HG03565 (cell line): ENCODE results near the gene PLEKHO2.
"Not testable (repeated sequence)": the region's sequence is repeated elsewhere in the genome, so short reads cannot be mapped to it uniquely, and the experiment has no call there.

Source experiments
- ATAC-seq: cut with Tn5 transposase; IDR thresholded peaks from one replicate; pipeline ENCODE4 v1.9.1; 2021; ENCODE audit warnings: mild to moderate bottlenecking, moderate library complexity; ENCODE audit not compliant: unreplicated experiment

The PLEKHO2 gene, protein sequence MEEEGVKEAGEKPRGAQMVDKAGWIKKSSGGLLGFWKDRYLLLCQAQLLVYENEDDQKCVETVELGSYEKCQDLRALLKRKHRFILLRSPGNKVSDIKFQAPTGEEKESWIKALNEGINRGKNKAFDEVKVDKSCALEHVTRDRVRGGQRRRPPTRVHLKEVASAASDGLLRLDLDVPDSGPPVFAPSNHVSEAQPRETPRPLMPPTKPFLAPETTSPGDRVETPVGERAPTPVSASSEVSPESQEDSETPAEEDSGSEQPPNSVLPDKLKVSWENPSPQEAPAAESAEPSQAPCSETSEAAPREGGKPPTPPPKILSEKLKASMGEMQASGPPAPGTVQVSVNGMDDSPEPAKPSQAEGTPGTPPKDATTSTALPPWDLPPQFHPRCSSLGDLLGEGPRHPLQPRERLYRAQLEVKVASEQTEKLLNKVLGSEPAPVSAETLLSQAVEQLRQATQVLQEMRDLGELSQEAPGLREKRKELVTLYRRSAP

DNA sequence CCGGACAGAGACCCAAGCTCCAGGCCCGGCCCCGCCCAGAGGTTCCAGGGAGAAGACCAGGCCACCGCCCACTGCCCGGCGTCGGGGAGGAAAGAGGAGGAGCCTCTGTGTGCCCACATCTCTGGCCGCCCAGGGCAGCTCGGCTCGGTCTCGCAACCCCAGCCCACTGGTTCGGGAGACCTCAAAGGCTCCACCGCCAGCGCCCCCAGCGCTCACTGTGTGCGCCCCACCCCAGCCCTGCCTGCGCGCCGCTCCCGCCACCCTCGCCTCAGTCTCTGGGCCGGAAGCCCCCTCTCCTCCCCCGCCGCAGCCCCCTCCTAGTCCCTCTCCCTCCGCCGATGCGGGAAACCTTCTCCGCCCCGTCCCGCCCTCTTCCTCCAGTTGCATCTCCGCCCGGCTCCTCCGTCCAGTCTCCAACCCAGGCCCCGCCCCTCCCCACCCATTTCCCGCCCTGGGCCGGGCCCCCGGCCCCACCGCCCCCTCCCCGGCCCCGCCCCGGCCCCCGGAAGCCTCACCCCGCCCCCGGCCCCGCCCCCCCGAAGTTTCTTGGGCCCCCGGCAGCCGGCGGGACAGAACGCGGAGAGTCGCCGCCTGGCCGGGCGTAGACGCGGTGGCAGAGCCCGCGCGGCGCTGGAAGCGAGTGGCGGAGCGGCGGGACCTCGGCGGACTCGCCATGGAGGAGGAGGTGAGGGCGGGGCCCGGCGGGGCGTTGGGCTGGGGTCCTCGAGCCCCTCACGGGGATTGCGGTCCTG, at the start of gene PLEKHO2:
Gene PLEKHO2, plus strand, starts transcription at position 572 of the 752 bp plus-strand sequence. Its CDS starts 102 bp downstream, at position 674.
- ATAC-seq, result peak; percentile 44

DNA sequence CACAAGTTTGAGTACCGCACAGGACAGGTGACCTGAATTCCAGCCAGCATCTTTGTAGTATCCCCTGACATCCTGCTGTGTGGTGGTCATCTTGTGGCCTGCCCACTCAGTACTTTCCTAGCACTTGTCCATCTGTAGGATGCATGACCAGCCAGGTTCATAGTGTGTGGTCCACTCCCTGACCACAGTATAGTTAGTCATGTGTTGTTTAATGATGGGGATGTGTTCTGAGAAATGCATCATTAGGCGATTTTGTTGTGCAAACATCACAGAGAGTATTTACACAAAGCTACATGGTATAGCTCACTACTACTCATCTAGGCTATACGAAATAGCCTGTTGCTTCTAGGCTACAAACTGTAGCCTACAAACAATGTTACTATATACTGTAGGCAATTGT, 49.4 kb upstream of the PLEKHO2 start:
- ATAC-seq, result no peak

DNA sequence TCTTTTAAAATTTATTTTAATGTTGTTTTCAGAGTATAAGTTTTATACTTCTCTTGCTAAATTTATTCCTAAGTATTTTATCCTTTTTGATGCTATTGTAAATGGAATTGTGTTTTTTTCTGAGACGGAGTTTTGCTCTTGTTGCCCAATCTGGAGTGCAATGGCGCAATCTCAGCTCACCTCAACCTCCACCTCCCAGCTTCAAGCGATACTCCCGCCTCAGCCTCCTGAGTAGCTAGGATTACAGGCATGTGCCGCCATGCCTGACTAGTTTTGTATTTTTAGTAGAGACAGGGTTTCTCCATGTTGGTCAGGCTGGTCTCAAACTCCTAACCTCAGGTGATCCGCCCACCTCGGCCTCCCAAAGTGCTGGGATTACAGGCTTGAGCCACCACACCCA, 46.4 kb upstream of the PLEKHO2 start:
- not testable (repeated sequence) for ATAC-seq

DNA sequence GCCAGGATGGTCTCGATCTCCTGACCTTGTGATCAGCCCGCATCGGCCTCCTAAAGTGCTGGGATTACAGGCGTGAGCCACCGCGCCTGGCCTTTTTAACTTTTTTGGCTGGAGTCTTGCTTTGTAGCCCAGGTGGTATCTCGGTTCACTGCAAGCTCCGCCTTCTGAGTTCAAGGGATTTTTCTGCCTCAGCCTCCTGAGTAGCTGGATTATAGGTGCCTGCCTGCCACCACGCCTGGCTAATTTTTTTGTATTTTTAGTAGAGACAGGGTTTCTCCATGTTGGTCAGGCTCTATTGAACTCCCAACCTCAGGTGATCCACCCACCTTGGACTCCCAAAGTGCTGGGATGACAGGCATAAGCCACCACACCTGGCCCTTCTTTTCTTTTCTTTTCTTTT, 45.8 kb upstream of the PLEKHO2 start:
- ATAC-seq, result not testable (repeated sequence)

DNA sequence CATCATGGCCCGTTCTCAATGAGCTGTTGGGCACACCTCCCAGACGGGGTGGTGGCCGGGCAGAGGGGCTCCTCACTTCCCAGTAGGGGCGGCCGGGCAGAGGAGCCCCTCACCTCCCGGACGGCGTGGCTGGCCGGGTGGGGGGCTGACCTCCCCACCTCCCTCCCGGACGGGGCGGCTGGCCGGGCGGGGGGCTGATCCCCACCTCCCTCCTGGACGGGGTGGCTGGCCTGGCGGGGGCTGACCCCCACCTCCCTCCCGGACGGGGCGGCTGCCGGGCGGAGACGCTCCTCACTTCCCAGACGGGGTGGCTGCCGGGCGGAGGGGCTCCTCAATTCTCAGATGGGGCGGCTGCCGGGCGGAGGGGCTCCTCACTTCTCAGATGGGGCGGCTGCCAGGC, 42.8 kb upstream of the PLEKHO2 start:
- ATAC-seq, result not testable (repeated sequence)

DNA sequence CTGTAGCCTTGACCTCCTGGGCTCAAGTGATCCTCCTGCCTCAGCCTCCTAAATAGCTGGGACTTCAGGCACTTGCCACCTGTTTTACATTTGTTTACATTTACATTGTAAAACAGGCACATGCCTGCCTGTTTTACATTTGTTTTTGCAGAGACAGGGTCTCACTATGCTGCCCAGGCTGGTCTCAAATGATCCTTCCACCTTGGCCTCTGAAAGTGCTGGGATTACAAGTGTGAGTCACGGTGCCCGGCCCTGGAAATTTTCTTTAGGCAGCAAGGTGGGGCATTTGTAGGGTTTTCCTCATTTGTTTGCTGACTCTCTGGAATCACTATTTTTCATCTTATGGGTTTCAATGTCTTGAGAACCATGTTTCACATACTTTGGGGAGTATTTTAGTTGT, 41.2 kb upstream of the PLEKHO2 start:
- no peak for ATAC-seq

DNA sequence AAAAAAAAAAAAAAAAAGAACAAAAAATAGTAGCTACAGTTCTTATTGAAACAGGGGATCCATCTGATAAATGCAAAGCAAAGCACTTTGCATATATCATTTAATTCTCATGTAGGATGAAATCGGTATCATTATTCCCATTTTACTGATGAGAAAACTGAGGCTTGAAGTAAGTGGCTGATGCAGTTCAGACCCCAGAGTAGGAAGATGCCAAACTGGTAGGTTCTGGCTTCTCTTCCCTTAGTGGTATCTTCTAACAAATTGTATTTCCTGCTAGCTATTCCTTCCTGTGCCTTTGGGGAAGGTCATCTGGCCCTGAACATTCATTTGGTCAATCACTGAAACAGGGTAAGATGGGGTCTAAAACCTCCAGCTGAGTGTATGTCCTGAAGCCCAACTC, 38.2 kb upstream of the PLEKHO2 start:
- no peak for ATAC-seq

DNA sequence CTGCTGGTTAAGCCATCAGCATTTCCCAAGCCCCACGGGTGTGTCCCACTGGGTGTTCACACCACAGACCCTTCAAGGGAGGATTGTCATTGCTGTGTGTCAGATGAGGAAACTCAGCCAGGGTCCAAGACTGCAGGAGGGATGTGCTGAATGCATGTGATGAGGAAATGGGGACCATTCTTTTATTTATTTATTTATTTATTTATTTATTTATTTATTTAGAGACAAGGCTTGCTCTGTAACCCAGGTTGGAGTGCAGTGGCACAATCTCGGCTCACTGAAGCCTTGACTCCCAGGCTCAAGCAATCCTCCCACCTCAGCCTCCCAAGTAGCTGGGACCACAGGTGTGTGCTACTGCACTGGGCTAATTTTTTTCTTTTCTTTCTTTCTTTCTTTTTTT, 37.1 kb upstream of the PLEKHO2 start:
- ATAC-seq, result no peak

DNA sequence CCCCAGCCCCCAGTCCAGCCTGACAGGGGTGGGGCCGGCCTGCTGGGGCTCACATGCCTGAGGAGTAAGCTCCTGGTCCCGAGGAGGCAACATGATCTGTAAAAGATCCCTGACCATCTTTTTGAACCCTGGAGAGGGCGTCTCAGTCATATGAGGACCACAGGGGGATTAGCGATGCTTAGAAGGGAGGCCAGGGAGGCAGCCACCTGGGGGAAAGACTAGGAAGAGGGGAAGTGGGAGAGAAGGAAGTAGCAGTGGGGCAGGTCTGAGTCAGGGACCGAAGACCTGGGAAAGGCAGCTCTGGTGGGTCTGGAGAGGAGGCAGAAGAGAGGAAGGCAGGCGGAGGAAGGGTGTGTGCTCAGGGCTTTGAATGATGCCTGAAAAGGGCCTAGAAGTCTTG, 35.2 kb upstream of the PLEKHO2 start:
- no peak for ATAC-seq

DNA sequence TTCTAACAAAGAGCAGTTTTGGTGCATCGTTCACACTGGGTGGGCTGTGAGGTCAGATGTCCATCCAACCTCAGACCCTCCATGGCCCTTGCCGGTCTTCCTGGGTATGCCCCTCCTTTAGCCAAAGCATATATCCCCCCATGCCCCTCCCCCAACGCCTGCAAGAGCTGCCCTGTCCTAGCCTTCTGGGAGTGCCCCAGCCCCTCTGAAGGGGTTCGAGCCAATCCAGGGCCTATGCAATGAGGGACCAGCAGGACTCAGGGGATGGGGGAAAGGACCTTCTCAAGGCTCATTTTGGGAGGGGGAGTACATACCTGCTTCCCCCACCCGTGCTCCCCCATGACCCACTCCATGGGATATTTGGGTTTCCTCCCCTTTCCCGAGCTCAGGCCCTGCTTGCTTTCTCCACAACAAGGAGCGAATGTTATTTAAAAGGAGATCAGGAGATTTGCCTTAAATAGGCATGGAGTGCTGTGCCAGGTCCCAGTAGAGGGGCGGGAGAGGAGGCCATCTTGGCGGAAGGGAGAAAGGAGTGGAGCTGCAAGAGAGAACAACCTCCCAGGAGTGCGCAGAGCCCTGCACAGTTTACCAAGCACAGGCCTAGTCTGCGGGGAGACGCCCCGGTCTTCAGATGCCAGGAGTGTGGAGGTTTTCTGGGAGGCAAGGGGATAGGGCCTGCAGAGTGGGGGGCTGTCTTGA, 34.5 kb upstream of the PLEKHO2 start:
- no peak for ATAC-seq

DNA sequence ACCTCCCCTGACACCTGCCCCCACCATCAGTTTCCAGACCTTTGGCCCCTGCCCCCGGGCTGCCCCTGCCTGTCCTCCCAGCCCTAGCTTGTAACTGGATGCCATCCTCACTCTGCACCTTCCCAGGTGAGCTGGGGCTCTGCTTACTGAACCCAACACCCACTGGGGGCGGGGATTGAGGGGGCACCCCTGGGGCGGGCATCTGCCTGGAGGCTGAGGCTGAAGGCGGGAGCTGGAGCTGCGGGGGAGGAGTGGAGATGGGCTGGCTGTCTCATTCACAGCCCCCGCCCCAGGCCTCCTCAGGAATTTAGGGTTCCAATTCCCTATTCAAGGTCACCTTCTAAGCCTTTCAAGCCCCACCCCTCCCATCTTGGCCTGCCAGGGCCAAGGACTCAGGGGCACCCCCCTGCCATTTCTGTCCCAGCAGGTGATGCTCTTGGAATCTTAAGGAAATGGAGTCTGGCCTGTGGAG, 33.9 kb upstream of the PLEKHO2 start:
- ATAC-seq, result no peak

DNA sequence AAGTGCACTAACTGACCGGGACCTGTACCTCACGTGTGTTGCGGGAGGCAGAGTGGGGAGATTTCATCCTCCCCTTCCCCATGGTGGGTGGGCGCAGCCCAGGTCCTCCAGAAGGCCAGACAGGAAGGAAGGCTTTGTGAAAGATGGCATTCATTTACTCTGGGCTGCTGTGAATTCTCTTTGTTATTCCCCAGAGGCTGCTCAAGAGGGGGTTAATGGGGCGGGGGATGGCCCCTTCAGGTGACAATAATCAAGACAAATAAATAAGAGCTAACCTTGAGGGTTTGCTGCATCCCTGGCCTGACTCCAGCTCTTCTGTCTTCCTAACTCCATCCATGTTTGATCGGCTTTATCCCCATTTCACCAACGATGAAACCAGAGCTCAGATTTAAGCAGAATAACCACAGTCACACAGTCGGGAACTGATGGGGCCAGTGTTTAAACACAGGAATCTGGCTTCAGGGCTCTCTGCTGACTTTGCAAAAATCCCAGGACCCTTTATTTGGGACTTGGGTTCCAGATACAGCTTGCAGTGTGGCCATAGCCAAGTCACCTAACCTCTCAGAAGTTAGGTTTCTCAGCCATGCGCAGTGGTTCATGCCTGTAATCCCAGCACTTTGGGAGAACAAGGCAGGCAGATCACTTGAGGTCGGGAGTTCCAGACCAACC, 32.8 kb upstream of the PLEKHO2 start:
- no peak for ATAC-seq

DNA sequence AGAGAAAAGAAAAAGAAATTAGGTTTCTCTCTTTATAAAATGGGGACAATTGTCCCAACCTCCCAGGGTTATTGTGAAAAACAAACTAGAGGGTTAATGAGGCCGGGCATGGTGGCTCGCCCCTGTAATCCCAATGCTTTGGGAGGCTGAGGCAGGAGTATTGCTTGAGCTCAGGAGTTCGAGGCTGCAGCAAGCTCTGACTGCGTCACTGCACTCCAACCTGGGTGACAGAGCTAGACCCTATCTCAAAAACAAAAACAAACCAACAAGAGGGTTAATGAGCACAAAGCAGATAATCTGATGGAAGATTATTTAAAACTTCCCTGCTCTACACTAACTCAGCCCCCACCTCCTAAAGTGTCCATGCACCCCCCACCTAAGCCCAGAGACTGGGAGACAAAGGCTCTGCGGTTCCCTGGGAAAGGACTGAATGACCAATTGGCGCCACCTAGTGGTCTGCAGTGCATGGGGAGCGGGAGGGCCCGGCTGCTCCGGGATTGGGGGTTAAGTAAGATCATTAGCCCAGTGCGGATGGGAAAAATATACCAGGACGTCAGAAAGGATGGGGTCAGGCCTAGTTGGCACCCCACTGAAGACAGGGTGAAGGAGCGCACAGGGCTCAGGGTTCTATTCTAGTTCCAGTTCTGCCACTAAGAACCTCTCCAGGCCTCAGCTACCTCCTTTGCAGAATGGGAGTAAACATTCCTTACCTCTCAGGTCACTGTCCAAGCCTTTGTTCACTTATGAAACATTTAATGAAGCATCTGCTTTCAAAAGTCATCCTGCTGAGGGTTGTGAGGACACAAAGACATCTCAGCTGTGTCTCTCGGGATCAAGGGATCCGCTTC, 31.8 kb upstream of the PLEKHO2 start:
- ATAC-seq, result no peak

DNA sequence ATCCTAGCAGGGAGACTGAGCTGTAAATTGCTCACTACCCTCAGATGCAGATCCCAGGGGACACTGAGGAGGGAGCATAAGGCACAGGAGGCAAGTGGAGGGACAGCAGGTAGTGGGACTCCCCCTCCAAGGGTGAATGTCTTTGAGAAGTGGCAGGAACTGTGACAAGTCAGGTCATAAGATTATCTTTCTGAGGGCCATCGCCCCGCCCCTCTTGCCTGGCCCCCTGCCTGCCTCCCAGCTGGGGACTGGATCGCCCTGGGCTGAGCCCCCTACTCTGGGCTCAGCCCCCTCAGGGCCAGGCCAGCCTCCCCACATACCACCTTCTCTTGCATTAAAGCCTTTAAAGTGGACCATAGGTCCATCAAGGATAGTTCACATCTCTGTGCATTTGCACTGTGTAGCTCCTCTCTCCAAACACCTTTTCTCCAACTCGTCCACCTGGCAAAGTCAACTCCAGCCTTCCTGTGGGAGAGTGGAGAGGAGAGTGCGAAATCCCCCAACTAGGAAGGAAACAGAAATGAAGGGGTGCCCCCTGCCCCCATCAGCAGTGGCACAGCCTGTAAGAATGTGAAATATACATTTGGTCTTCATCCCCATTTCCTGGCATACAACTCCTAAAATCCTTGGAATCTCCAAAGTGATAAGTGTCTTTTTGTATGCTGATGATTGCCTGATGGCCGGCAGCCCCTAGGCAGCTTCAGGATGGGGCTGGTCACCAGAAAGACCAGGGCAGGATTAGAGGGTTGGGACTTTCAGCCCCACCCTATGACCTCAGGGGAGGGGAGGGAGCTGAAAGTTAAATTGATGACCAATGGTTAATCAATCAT, 31.0 kb upstream of the PLEKHO2 start:
- ATAC-seq, result no peak

DNA sequence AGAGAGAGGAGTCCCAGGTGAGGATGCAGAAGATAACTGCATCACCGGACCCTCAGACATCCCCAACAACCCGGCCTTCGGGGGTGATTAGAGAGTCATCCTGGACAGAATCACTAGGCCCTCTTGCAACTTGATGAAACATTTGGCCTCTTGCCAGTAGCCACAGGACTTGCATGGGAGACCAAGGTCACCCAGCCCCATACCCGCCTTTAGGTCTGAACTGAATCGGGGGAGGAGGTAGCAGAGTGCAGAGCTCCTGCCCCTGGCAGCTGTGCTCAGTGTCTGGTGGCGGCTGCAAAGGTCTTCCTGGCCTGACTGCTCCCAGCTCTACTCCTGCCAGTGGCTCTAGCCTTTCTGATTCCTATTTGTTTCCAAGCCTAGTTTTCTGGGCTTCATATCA, 28.6 kb upstream of the PLEKHO2 start:
- ATAC-seq, result no peak

DNA sequence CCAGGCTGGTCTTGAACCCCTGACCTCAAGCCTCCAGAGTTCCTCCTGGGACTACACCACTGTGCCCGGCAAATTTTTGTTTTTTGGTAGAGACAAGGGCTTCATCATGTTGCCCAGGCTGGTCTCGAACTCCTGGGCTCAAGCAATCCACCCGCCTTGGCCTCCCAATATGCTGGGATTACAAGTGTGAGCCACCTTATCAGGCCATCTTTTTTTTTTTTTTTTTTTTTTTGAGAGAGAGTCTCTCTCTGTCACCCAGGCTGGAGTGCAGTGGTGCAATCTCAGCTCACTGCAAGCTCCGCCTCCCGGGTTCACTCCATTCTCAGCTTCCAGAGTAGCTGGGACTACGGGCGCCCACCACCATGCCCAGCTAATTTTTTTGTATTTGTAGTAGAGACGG, 27.4 kb upstream of the PLEKHO2 start:
- ATAC-seq, result not testable (repeated sequence)

DNA sequence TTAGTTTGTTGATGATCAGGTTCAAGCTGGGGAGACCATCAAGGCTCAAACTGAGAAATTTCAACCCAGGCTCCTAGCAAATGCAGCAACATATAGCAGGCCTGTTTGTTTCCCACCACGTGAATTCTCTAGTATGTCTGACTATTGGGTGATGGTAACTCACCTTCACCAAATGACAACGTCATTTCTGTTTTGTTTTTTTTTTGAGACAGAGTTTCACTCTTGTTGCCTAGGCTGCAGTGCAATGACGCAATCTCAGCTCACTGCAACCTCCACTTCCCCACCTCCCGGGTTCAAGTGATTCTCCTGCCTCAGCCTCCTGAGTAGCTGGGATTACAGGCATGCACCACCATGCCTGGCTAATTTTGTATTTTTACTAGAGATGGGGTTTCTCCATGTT, 26.8 kb upstream of the PLEKHO2 start:
- not testable (repeated sequence) for ATAC-seq

DNA sequence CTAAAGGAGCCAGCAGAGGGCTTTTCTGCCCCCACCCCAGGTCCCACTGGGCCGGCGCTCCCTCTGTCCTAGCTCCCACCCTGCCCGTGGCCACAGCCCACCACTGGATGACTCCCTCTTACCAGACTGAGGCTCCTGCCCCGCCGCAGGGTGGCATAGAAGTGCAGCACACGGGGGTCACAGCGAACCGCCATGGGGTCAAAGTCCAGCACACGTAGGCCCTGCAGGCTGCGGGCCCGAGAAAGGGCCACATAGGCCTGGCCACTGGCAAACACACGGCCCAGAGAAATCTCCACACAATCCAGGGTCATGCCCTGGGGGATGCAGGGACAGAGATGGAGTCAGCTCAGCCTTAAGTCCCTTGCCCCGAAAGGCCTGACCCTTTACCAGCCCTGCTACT, 25.3 kb upstream of the PLEKHO2 start:
- ATAC-seq, result no peak

DNA sequence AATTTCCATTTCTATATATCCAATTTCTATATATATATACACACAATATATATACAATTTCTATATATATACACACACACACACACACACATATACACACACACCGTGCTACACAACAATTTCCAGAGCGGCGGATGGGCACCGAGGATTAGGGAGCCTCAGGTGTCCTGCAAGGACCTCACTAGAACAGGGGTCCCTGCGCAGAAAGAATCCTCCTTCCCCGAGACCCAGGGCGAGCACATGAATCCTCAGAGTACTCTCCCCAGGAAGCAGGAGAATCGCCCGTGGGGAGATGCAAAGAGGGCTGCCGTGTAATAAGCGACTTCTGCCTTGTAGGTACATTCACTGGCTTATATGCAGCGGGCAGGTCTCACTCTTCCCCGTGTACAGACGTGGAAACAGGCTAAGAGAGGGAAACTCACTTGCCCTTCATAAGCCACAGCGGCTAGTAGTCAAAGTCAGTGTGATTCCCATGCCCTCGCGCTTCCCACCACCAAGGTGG, 16.7 kb upstream of the PLEKHO2 start:
- ATAC-seq, result no peak
